SK-N-SH (cell line): Measurements from ENCODE around the gene LRRK2.

ENCODE experiments used
- CHD2 ChIP-seq: fragments of 150-350 bp; IDR thresholded peaks from 2 replicates; pipeline ENCODE4 v1.6.1; 2018; ENCODE audit warnings: low read length; ENCODE audit not compliant: partially characterized antibody
- CTCF ChIP-seq: fragments of 200-600 bp; sonication (generic); IDR thresholded peaks from 2 replicates; pipeline ENCODE4 v1.6.1; 2017; ENCODE audit warnings: antibody characterized with exemption, mild to moderate bottlenecking, moderate library complexity
- EP300 ChIP-seq, 2 experiments: IDR thresholded peaks; 2 replicates each; pipeline versions ENCODE4 v1.4.0 to v1.6.1; 2012; ENCODE audit warnings: borderline replicate concordance in 1 of 2, low read depth in 1 of 2, low read length in 1 of 2
- EZH2phosphoT487 ChIP-seq: fragments of 200-600 bp; sonication (generic); IDR thresholded peaks from 2 replicates; pipeline ENCODE4 v1.6.1; 2017; ENCODE audit warnings: low read depth, mixed run types, mild to moderate bottlenecking, antibody characterized with exemption, moderate library complexity, borderline replicate concordance
- MAX ChIP-seq: IDR thresholded peaks from 2 replicates; pipeline ENCODE4 v1.4.0; 2012; ENCODE audit warnings: low read depth
- SIN3A ChIP-seq: IDR thresholded peaks from 2 replicates; pipeline ENCODE4 v1.6.1; 2012; ENCODE audit warnings: low read depth, mild to moderate bottlenecking, low read length, moderate library complexity, borderline replicate concordance
- TCF12 ChIP-seq: IDR thresholded peaks from 2 replicates; pipeline ENCODE4 v1.4.0; 2012
- YY1 ChIP-seq: IDR thresholded peaks from 2 replicates; pipeline ENCODE4 v1.4.0; 2012; ENCODE audit warnings: low read depth, mild to moderate bottlenecking
- ZBTB33 ChIP-seq: IDR thresholded peaks from 2 replicates; pipeline ENCODE4 v1.4.0; 2012; ENCODE audit warnings: low read depth, borderline replicate concordance
- TF ChIP-seq, protein P1 (sequence below): IDR thresholded peaks from 2 replicates; pipeline ENCODE4; 2012

DNA sequence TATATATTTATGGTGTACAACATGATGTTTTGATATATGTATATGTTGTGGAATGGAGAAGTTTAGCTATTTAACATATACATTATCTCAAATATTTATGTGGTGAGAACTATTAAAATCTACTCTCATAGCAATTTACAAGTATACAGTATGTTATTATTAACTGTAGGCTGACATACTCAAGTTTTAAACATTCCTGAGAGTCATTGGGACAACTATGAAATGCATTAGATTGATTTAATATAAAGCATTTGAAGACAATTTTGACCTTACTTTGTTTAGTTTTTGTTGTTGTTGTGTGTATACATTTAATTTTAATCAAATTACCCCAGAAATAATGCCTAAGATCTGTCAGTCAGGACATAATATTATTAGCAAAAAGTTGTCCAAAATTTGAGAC, 99.5 kb downstream of the LRRK2 start:
- TF ChIP-seq EZH2phosphoT487 (no peak), CTCF (no peak), MAX (no peak), CHD2 (no peak), SIN3A (no peak), TCF12 (no peak), ZBTB33 (no peak), YY1 (no peak), EP300 (IDR thresholded peaks at IDR 0.05; ENCODE audit: borderline replicate concordance in 1 of 2, low read depth in 1 of 2, low read length in 1 of 2) (no peak)
- TF ChIP-seq, protein P1, sequence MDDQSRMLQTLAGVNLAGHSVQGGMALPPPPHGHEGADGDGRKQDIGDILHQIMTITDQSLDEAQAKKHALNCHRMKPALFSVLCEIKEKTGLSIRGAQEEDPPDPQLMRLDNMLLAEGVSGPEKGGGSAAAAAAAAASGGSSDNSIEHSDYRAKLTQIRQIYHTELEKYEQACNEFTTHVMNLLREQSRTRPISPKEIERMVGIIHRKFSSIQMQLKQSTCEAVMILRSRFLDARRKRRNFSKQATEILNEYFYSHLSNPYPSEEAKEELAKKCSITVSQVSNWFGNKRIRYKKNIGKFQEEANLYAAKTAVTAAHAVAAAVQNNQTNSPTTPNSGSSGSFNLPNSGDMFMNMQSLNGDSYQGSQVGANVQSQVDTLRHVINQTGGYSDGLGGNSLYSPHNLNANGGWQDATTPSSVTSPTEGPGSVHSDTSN: no peak
